DND-41 (cell line): ENCODE data around the gene YPEL1.

Experiments used
- ATAC-seq: fragments of 200-7000 bp; cut with Tn5 transposase; 3 replicates; pipeline ENCODE4 v1.9.1; 2021; ENCODE audit warnings: low read depth; ENCODE audit not compliant: insufficient read depth
- DNase-seq: peaks from one replicate; pipeline ENCODE4 v3.0.0-alpha.2; 2020
- H2AFZ ChIP-seq: 2 replicates; pipeline ENCODE4 v1.6.0; 2012; ENCODE audit warnings: low read depth, low read length
- H3K27ac ChIP-seq: 2 replicates; pipeline ENCODE4 v1.5.1; 2012; ENCODE audit warnings: low read length, inconsistent platforms
- H3K27me3 ChIP-seq: fragments of 200-600 bp; sonication (generic); 2 replicates; pipeline ENCODE4 v1.6.0; 2012; ENCODE audit warnings: low read length, mild to moderate bottlenecking, inconsistent platforms; ENCODE audit not compliant: insufficient read depth, poor library complexity
- H3K36me3 ChIP-seq: 2 replicates; pipeline ENCODE4 v1.5.1; 2012; ENCODE audit warnings: low read length, inconsistent platforms; ENCODE audit not compliant: insufficient read depth
- H3K4me1 ChIP-seq: 2 replicates; pipeline ENCODE4 v1.5.1; 2012; ENCODE audit warnings: mild to moderate bottlenecking, low read length; ENCODE audit not compliant: insufficient read depth
- H3K4me2 ChIP-seq: 2 replicates; pipeline ENCODE4 v1.6.0; 2012; ENCODE audit warnings: mild to moderate bottlenecking, moderate library complexity, low read length, inconsistent platforms; ENCODE audit not compliant: insufficient read depth
- H3K4me3 ChIP-seq, 2 experiments: fragments of 200-600 bp in 1 of 2; shearing (Covaris generic) in 1 of 2; 2 replicates each; pipeline ENCODE4 v1.5.1; 2012 to 2016; ENCODE audit warnings: inconsistent platforms in 2 of 2, low read length in 2 of 2, mild to moderate bottlenecking in 2 of 2, low read depth in 1 of 2, moderate library complexity in 1 of 2
- H3K79me2 ChIP-seq: 2 replicates; pipeline ENCODE4 v1.6.0; 2012; ENCODE audit warnings: low read length, inconsistent platforms; ENCODE audit not compliant: insufficient read depth
- H3K9ac ChIP-seq: 2 replicates; pipeline ENCODE4 v1.6.0; 2012; ENCODE audit warnings: low read depth, mild to moderate bottlenecking, inconsistent platforms, low read length, moderate library complexity
- H3K9me3 ChIP-seq: 2 replicates; pipeline ENCODE4 v1.5.1; 2012; ENCODE audit warnings: low read length, moderate library complexity, mild to moderate bottlenecking, inconsistent platforms; ENCODE audit not compliant: insufficient read depth, severe bottlenecking
- H4K20me1 ChIP-seq: 2 replicates; pipeline ENCODE4 v1.6.0; 2012; ENCODE audit warnings: low read length; ENCODE audit not compliant: insufficient read depth
- EZH2 ChIP-seq: IDR thresholded peaks from 3 replicates; pipeline ENCODE4 v1.6.1; 2012; ENCODE audit warnings: borderline replicate concordance, low read depth, mild to moderate bottlenecking, moderate library complexity, low read length, inconsistent platforms; ENCODE audit not compliant: severe bottlenecking
- TF ChIP-seq, protein P1 (sequence below): IDR thresholded peaks from 2 replicates; pipeline ENCODE4 v1.5.1; 2012; ENCODE audit warnings: borderline replicate concordance, low read length, moderate library complexity, mild to moderate bottlenecking; ENCODE audit not compliant: poor library complexity, severe bottlenecking; ENCODE audit errors: extremely low read depth

Gene YPEL1

DNA sequence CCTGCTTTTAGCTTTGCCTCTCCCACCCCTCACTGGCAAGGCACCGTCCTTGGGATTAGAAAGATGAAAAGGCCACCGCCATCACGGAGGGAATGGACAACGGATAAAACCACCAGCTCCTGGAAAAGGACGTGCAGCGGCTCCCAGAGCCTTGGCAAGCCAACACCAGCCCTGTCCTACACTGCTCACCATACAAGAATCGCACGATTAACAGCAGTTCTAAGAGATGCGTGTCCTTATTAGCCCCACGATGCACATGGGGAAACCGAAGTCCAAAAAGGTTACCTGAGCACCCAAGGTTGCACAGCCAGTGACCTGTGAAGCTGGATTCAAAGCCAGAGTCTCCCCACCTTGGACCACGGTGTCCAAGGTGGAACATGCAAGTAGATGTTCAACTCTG is 7.3 kb downstream of the YPEL1 start:
- no peaks in the 10 kb centered on the region for H3K9me3 ChIP-seq
- H3K27me3 ChIP-seq: no peaks in the 10 kb centered on the region
- H3K4me3 ChIP-seq: no peak overlapping the region
- H3K36me3 ChIP-seq: peaks cover 25% of the 10 kb centered on the region
- ATAC-seq (no peak), DNase-seq (no peak)
- H3K79me2 ChIP-seq: peaks cover 90% of the 10 kb centered on the region
- H3K4me1 ChIP-seq: peaks cover 27% of the 10 kb centered on the region
- peaks cover 35% of the 10 kb centered on the region for H4K20me1 ChIP-seq
- TF ChIP-seq, protein P1, sequence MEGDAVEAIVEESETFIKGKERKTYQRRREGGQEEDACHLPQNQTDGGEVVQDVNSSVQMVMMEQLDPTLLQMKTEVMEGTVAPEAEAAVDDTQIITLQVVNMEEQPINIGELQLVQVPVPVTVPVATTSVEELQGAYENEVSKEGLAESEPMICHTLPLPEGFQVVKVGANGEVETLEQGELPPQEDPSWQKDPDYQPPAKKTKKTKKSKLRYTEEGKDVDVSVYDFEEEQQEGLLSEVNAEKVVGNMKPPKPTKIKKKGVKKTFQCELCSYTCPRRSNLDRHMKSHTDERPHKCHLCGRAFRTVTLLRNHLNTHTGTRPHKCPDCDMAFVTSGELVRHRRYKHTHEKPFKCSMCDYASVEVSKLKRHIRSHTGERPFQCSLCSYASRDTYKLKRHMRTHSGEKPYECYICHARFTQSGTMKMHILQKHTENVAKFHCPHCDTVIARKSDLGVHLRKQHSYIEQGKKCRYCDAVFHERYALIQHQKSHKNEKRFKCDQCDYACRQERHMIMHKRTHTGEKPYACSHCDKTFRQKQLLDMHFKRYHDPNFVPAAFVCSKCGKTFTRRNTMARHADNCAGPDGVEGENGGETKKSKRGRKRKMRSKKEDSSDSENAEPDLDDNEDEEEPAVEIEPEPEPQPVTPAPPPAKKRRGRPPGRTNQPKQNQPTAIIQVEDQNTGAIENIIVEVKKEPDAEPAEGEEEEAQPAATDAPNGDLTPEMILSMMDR: no peak
- TF ChIP-seq EZH2: no peak
- no peak overlapping the region for H2AFZ ChIP-seq
- H3K9ac ChIP-seq: no peak overlapping the region
- H3K4me2 ChIP-seq: no peak overlapping the region
- H3K27ac ChIP-seq: no peak overlapping the region

DNA sequence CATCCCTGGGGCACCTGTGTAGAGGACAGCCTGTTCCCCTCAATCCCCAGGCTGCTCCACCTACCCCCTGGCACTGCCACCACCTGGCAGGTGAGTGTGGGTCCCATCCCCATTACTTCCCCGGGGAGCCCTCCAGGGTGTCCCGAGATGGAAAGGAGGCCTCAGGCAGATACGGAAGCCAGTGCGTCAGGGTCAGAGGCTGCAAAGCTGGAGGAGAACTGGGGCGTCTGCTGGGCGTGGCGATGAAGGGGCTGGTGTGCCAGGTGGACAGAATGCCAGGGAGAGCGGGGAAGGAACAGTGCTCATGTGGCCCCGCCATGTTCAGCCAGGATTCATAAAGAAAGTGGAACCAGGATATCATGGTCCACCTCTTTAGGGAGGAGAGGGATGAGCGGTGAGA is 7.8 kb downstream of the YPEL1 start:
- DNase-seq (no peak), ATAC-seq (no peak)
- Histone ChIP-seq H3K36me3 (peaks cover 25% of the 10 kb centered on the region), H3K27me3 (no peaks in the 10 kb centered on the region), H3K9ac (no peak overlapping the region), H3K4me2 (no peak overlapping the region), H3K4me1 (peaks cover 22% of the 10 kb centered on the region), H3K4me3 (no peak overlapping the region), H2AFZ (no peak overlapping the region), H3K9me3 (no peaks in the 10 kb centered on the region), H3K79me2 (peaks cover 88% of the 10 kb centered on the region), H3K27ac (no peak overlapping the region), H4K20me1 (peaks cover 35% of the 10 kb centered on the region)
- no peak for TF ChIP-seq EZH2
- TF ChIP-seq, protein P1: no peak

DNA sequence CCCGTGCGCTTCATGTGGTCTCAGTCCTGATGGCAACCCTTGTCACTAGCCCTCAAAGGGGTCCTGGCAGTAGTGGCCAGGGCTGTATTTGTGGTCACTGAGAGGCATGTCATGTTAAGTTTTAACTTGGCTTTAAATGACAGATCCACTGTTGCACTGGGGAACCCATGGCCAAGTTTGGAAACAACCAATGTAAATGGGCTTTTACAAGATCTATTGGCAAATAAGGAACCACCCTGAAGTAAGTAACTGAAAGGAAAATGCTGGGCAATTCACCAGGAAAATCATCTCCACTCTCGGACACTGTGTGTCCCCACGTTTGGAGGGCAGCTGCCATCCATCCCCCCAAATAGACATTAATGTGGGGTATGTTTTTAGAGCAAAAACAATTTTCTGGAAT is 8.4 kb downstream of the YPEL1 start:
- TF ChIP-seq, protein P1: no peak
- no peak for TF ChIP-seq EZH2
- Histone ChIP-seq H3K4me2 (no peak overlapping the region), H3K27me3 (no peaks in the 10 kb centered on the region), H3K9ac (no peak overlapping the region), H4K20me1 (peaks cover 35% of the 10 kb centered on the region), H3K9me3 (no peaks in the 10 kb centered on the region), H2AFZ (no peak overlapping the region), H3K27ac (no peak overlapping the region), H3K36me3 (peaks cover 25% of the 10 kb centered on the region), H3K4me3 (no peak overlapping the region), H3K4me1 (peaks cover 19% of the 10 kb centered on the region), H3K79me2 (peaks cover 86% of the 10 kb centered on the region)
- ATAC-seq (no peak), DNase-seq (no peak)

DNA sequence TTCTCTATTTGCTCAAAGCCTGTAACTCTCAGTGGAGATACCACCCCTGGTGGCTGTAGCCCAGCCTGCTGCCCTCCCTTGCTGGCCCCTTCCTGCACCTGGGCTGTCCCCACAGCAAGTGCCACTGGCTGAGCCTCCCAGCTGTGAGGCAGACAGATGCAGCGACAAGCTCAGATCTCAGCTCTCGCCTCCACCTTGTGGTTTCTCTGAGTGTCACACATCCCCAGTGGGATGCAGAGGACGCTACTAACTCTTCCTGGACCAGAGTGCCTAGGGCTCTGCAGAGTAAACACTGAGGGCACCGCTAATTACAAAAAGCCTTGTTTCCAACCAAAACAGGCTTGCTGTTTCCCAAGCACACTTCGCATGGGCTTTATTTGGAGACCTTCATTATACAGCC is 8.9 kb downstream of the YPEL1 start:
- H3K9ac ChIP-seq: no peak overlapping the region
- no peak overlapping the region for H3K4me3 ChIP-seq
- no peak for TF ChIP-seq EZH2
- TF ChIP-seq, protein P1: peak; percentile 73
- peaks cover 25% of the 10 kb centered on the region for H3K36me3 ChIP-seq
- ATAC-seq (peak; percentile 98), DNase-seq (peak; percentile 78)
- H4K20me1 ChIP-seq: peaks cover 34% of the 10 kb centered on the region
- H3K4me1 ChIP-seq: peaks cover 16% of the 10 kb centered on the region
- no peaks in the 10 kb centered on the region for H3K9me3 ChIP-seq
- no peak overlapping the region for H2AFZ ChIP-seq
- no peak overlapping the region for H3K4me2 ChIP-seq
- peaks cover 81% of the 10 kb centered on the region for H3K79me2 ChIP-seq
- no peaks in the 10 kb centered on the region for H3K27me3 ChIP-seq
- H3K27ac ChIP-seq: no peak overlapping the region
